ENCODE results near the gene INPP5A.

DNA sequence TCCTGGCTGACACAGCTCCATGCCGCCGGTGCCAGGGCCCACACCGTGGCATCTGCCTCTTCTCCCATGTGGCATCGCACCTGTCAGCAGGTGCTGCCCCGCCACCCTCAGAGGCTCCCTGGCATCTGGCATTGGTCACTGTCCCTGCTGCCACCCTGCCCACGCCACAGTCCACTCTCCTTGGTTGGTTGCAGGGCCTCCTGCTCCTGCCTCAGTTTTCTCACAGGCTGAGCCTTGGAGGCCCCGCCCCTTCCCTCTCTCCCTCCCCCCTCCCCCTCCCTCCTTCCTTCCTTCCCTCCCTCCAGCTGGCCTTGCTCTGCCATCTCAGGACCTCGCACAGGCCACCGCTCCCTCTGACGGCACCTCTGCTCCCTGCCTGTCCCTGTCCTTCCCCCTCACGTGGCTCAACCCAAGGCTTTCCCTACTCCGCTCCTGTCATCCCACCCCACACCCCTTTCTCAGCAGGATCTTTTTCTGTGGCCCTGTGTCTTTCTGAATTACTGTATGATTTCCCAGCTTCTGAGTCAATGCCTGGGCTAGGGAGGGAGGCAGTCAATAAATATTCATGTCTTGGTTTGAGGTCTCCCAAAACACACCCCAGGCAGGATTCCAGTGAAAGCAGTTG is 87.4 kb downstream of the INPP5A start:
- no peak for TF ChIP-seq YY1 (IDR thresholded peaks at IDR 0.05; ENCODE audit: insufficient read depth, insufficient read length)
- no peak for TF ChIP-seq ZNF274 (IDR thresholded peaks at IDR 0.05; ENCODE audit: low read depth, low read length)
